Gastrocnemius medialis (tissue), 4 donors: ENCODE data around the gene KCNH2. TPM values are rescaled to one million over a fixed set of nuclear protein-coding genes. Genes with fewer than 3 reads are reported as not detected.

Experiments used
- ATAC-seq, 2 donors: fragments of 150-250 bp; one replicate each; pipeline ENCODE4 v1.9.1; 2016
- DNase-seq, 2 donors: peaks; one replicate each; pipeline ENCODE4 v3.0.0-alpha.2; 2019
- H3K27ac ChIP-seq, 4 donors: fragments of 200-600 bp; sonication (generic); 1 replicate in 1 of 4; 2 replicates in 3 of 4; pipeline ENCODE4 v1.5.1; 2016 to 2018; ENCODE audit warnings: mild to moderate bottlenecking in 2 of 4, moderate library complexity in 1 of 4
- H3K27me3 ChIP-seq, 3 donors: fragments of 200-600 bp; sonication (generic) in 2 of 3; 1 replicate in 1 of 3; 2 replicates in 2 of 3; pipeline versions ENCODE4 v1.5.1 to v1.6.0; 2016 to 2019; ENCODE audit warnings: mild to moderate bottlenecking in 1 of 3, moderate library complexity in 1 of 3
- H3K36me3 ChIP-seq, 2 donors: fragments of 200-600 bp; sonication (generic) in 1 of 2; one replicate each; pipeline ENCODE4 v1.5.1; 2017 to 2018
- H3K4me1 ChIP-seq, 2 donors: fragments of 200-600 bp; sonication (generic) in 1 of 2; one replicate each; pipeline ENCODE4 v1.5.1; 2016 to 2017; ENCODE audit warnings: mild to moderate bottlenecking in 2 of 2
- H3K4me3 ChIP-seq, 4 donors: fragments of 200-600 bp; sonication (generic) in 3 of 4; 1 replicate in 1 of 4; 2 replicates in 3 of 4; pipeline ENCODE4 v1.5.1; 2016 to 2019; ENCODE audit warnings: mild to moderate bottlenecking in 2 of 4
- H3K9me3 ChIP-seq, 3 donors: fragments of 200-600 bp; sonication (generic) in 2 of 3; 1 replicate in 1 of 3; 2 replicates in 2 of 3; pipeline ENCODE4 v1.5.1; 2016 to 2019
- POLR2A ChIP-seq, 2 donors: fragments of 450-650 bp; IDR thresholded peaks; one replicate each; pipeline ENCODE4 v1.6.1; 2017; ENCODE audit warnings: antibody characterized with exemption in 2 of 2, mild to moderate bottlenecking in 2 of 2, moderate library complexity in 2 of 2
- in situ Hi-C, 4 donors: fragments of 200-750 bp; cut with MboI; loops; one replicate each; pipeline versions ENCODE4 v1.15.0 to v1.8.0; 2017; ENCODE audit warnings: low sequenced_read_pairs in 4 of 4
- intact Hi-C: fragments of 100-400 bp; cut with DNase I; formaldehyde crosslinking; loops from one replicate; pipeline ENCODE4 v1.15.1; 2023; ENCODE audit warnings: low total_unique reads
- total RNA-seq, 4 donors: library from RNA; depleted of rRNA; stranded (reverse); fragments of >200 nt; gene quantifications; one replicate each; pipeline versions ENCODE4 v1.1.0 to v1.2.3, GENCODE V29; 2016
- TF ChIP-seq, protein P1 (sequence below), 5 experiments: fragments of 450-650 bp in 3 of 5; fragments of 200-600 bp in 2 of 5; sonication (generic) in 2 of 5; IDR thresholded peaks in 4 of 5; conservative IDR thresholded peaks in 1 of 5; 1 replicate in 4 of 5; 2 replicates in 1 of 5; pipeline ENCODE4 v1.5.1; 2016 to 2019; ENCODE audit warnings: antibody characterized with exemption in 5 of 5, mild to moderate bottlenecking in 3 of 5, moderate library complexity in 3 of 5

Gene KCNH2
- total RNA-seq, 4 donors from 2014 or later = 0.19 to 1.00 (median 0.46) TPM; not detected in 1

DNA sequence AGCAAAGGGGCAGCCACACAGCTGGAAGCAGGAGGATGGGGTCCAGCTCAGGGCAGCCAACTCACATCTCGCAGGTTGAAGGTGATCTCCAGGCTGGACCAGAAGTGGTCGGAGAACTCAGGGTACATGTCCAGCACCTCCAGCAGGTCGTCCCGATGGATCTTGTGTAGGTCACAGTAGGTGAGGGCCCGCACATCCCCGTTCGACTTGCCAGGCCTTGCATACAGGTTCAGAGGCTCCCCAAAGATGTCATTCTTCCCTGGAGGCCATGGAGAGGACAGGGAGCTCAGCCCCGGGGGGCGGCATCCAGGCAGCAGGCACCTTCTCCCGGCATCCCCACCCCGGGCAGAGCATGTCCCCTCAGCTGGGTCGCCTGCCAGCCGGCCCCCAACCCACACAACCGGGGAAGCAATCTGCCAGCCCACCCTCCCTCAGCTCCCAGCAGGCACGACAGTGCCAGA is 29.3 kb downstream of the KCNH2 start:
- ATAC-seq = no peak
- intact Hi-C loops = no loop called here
- no peaks in the 10 kb centered on the region for H3K4me1 ChIP-seq

DNA sequence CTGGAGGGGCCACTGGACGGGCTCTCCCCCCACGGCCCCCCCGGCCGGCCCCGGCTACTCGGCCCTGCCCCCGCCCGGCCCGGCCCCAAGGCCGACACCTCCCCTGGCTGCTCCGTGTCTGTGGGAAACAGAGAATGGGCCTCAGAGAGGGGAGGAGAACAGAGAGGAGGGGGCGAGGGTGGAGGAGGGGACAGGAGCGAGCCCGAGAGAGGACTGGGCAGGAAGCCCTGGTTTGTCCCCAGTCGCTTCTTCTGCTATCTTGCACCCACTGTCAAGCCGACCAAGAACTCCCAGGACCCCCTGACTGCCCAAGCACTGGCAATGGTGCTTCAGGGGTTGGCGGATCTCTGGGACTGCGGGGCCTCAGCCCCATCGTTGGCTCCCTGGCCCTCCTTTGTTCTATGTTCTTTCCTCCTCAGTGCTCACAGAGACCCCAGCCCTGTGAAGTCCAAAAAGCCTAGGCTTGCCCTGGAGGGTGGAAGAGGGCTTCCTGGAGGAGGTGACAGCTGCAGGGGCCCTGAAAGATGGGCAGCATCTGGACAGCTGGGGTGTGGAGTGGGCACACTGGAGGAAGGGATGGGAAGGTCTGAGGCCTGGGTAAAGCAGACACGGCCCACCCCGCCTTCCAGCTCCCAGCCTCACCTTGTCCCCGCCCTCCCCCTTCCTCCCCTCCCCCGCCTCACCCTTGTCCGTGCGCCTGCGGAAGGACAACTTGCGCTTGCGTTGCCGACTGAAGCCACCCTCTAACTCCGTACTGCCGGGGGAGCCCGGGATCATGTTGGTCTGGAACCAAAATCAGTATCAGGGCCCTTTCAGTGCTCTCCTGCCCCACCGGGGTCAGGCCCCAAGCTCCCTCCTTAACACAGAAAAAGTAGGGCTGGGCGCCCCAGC is 30.1 kb downstream of the KCNH2 start:
- TF ChIP-seq POLR2A (IDR thresholded peaks at IDR 0.05) = no peak
- TF ChIP-seq, protein P1, sequence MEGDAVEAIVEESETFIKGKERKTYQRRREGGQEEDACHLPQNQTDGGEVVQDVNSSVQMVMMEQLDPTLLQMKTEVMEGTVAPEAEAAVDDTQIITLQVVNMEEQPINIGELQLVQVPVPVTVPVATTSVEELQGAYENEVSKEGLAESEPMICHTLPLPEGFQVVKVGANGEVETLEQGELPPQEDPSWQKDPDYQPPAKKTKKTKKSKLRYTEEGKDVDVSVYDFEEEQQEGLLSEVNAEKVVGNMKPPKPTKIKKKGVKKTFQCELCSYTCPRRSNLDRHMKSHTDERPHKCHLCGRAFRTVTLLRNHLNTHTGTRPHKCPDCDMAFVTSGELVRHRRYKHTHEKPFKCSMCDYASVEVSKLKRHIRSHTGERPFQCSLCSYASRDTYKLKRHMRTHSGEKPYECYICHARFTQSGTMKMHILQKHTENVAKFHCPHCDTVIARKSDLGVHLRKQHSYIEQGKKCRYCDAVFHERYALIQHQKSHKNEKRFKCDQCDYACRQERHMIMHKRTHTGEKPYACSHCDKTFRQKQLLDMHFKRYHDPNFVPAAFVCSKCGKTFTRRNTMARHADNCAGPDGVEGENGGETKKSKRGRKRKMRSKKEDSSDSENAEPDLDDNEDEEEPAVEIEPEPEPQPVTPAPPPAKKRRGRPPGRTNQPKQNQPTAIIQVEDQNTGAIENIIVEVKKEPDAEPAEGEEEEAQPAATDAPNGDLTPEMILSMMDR (IDR thresholded peaks at IDR 0.05 in 4 of 5, conservative IDR thresholded peaks at IDR 0.05 in 1 of 5) = no peak
- Histone ChIP-seq H3K4me1 (no peaks in the 10 kb centered on the region), H3K4me3 (no peak overlapping the region), H3K9me3 (no peaks in the 10 kb centered on the region), H3K27me3 (no peaks in the 10 kb centered on the region), H3K36me3 (no peaks in the 10 kb centered on the region), H3K27ac (no peak overlapping the region)
- intact Hi-C loops = no loop called here
- DNase-seq = no peak
- no peak for ATAC-seq
- in situ Hi-C loops = no loop called here

More for the DNA sequence above, 29.3 kb downstream of the KCNH2 start:
- DNase-seq = no peak
- in situ Hi-C loops = no loop called here
- Histone ChIP-seq H3K9me3 (no peaks in the 10 kb centered on the region), H3K4me3 (no peak overlapping the region), H3K27me3 (no peaks in the 10 kb centered on the region), H3K36me3 (no peaks in the 10 kb centered on the region), H3K27ac (no peak overlapping the region)
- TF ChIP-seq, protein P1 (IDR thresholded peaks at IDR 0.05 in 4 of 5, conservative IDR thresholded peaks at IDR 0.05 in 1 of 5) = no peak
- TF ChIP-seq POLR2A (IDR thresholded peaks at IDR 0.05) = no peak

DNA sequence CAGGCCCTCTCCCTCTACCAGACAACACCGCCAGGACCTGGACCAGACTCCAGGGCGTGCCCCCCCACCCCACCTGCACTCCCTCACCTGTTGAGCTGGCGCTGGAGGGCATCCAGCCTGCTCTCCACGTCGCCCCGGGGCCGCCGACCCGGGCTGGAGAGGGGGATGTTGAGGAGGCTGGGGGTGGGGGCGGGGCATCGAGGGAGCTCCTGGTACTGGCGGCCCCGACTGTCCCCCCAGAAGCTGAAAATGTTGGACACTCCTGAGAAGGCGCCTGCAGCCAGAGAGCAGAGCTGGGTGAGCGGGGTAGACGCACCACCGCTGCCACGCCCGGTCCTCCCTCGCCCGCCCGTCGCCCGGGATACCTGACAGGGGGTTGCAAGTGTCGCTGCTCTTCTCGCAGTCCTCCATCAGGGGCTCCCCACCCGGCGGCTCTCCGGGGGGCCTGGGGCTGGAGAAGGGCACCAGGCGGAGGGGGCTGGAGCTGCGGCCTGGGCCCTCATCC is 30.8 kb downstream of the KCNH2 start:
- no peaks in the 10 kb centered on the region for H3K9me3 ChIP-seq
- H3K27ac ChIP-seq = no peak overlapping the region
- no peak for DNase-seq
- ATAC-seq = no peak
- no peaks in the 10 kb centered on the region for H3K4me1 ChIP-seq
- no peak overlapping the region for H3K4me3 ChIP-seq
- TF ChIP-seq, protein P1 (IDR thresholded peaks at IDR 0.05 in 4 of 5, conservative IDR thresholded peaks at IDR 0.05 in 1 of 5) = no peak
- no peak for TF ChIP-seq POLR2A (IDR thresholded peaks at IDR 0.05)
- intact Hi-C loops (no loop called here), in situ Hi-C loops (no loop called here)
- H3K27me3 ChIP-seq = no peaks in the 10 kb centered on the region
- no peaks in the 10 kb centered on the region for H3K36me3 ChIP-seq

DNA sequence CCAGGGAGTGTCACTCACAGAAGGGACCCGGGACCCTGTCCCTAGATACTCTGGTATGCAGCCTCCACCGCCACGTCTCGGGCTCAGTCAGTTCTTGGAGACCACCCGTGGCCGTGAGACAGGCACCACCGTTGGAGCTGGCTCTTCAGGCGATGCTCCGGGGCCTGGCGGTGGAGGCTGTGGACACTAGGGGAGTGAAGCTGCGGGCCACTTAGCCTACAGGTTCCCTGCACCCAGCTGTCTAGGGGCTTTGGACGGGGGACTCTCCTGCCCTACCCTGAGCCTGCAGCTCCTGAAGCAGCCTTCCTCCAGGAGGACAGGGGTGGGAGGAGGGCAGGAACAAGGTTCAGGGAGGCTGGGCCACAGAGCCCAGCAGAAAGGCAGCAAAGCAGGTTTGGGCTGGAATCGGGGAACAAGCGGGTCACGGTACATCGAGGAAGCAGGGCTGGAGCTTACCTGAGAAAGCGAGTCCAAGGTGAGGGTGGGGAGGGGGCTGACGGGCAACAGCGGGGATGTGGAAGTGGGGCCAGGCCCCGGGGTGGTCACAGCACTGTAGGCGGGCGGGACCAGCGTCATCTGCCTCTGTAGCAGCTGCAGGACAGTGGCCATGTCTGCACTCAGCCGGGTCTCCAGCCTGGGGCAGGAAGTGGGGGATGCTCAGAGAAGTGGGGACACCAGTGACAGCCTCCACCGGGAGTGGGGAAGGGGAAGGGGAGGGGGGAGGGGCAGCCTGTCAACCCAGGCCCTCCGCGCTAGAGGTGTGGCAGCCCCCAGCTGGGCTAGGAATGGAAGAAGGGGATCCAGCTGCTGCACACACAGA is 31.5 kb downstream of the KCNH2 start:
- in situ Hi-C loops = no loop called here
- ATAC-seq = no peak
- TF ChIP-seq POLR2A (IDR thresholded peaks at IDR 0.05) = no peak
- TF ChIP-seq, protein P1 (IDR thresholded peaks at IDR 0.05 in 4 of 5, conservative IDR thresholded peaks at IDR 0.05 in 1 of 5) = no peak
- intact Hi-C loops = no loop called here
- no peaks in the 10 kb centered on the region for H3K36me3 ChIP-seq
- H3K4me3 ChIP-seq = no peak overlapping the region
- H3K27me3 ChIP-seq = no peaks in the 10 kb centered on the region
- no peaks in the 10 kb centered on the region for H3K9me3 ChIP-seq
- DNase-seq = no peak
- no peaks in the 10 kb centered on the region for H3K4me1 ChIP-seq
- no peak overlapping the region for H3K27ac ChIP-seq
